GM19395 (cell line): ENCODE measurements around the gene DRC1.

Experiments used
- ATAC-seq: cut with Tn5 transposase; IDR thresholded peaks from one replicate; pipeline ENCODE4 v1.9.1; 2021; ENCODE audit warnings: mild to moderate bottlenecking, moderate library complexity; ENCODE audit not compliant: unreplicated experiment

DRC1 gene

DNA sequence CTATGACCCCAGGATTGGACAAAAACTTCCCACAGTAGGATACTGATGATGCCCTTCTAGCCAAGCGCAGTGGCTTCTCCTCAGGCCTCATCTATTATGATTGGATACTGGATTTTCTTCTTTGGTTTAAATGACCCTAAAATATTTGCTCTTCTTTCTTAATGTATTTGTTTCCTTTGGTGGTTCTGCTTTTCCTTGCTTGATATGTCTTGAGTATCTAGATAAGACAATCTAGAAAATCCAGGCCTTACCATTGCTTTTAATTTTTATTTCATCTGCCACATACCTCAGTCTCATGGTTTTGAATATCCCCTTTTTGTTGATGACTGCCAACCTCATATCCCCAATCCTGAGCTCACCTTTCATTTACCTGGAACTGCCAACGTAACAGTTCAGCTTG is 40.6 kb downstream of the DRC1 start:
- no peak for ATAC-seq

DNA sequence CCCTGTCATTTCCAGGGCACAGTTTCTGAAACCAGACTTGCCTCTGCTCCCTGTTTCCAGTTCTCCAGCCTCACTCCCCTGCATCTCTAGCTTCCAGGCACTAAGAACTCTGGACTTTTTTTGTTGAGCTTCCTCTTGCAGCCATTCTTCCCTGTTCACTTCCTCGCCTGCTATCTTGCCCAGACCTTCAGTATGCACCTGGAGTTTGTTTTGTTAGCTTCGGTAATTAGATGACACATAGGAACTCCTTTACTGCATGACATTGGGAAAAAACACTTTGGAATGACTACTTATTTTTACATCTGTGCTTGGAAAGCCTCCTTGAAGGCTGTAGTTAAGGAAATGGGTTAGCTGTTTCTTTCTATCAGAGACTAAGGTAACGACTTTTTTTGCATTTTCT is 41.0 kb downstream of the DRC1 start:
- no peak for ATAC-seq

DNA sequence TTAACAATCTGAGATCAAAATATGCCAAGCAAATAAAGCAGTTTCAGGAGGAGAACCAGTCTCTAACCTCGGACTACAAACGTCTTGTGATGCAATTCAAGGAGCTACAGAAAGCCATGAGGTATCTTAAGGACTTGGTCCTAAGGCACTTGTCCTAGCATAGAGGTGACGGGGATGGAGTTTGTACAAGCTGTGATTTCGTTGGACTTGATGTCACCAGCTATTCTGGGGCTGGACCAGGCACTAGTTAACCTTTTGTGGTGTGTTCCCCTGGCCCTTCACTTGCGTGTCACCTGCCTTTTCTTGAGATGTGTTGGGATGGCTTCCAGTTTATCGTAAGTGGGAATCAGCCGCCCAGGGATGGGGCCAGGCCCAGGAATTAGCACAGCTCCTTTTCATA is 42.5 kb downstream of the DRC1 start:
- ATAC-seq = no peak

DNA sequence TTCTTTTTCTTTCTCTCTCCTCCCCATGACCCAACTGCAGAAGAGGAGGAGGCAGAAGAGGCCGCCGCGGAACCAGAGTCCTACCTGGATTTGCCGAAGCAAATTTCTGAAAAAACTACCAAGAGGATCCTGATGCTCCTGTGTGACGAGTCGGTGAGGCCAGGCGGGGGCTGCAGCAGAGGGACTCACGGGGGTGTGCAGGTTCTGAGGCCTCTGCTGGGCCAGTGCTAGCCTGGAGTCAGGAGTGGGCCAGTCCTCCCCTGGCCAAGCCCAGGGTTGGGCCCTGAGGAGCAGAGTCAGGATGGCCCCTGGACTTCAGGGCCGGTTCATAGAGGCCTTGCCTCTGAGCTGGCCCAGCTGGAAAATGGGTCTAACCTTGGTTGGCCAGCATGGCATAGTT is 46.9 kb downstream of the DRC1 start:
- ATAC-seq = no peak

DNA sequence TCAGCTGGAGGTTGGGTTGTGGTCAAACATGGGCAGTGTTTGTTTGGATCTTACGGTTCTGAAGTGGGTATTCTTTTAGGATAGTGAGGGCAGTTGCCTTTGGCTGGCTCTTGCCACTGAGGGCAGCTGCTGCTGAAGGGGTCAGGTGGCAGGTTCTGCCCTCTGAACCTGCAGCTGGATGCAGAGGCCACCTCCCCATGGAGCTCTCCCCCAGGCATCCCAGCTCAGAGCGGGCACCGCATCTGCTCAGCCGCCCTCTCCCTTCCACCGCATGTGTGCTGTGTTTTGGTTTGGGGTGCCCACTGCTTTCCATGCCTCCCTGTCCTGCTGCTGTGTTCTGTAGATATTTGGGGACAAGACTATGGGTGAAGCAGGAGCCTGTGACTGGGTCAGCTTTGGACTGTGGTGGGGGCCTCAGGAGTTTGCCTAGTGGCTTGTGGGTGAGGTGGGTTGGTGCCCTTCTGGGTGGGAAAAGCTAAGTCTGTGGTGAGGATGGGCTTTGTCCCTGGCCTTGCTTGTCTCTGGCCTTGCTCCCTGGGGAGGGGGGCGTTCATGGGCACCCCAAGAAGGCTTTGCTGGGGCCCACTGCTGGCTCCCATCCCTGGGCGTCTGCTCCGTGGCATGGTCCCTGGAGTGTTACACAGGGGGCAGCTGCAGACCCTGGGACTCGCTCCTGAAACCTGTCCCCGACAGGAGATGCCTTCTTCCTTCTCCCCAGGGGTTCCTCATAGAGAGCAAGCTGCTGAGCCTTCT is 47.7 kb downstream of the DRC1 start:
- no peak for ATAC-seq

DNA sequence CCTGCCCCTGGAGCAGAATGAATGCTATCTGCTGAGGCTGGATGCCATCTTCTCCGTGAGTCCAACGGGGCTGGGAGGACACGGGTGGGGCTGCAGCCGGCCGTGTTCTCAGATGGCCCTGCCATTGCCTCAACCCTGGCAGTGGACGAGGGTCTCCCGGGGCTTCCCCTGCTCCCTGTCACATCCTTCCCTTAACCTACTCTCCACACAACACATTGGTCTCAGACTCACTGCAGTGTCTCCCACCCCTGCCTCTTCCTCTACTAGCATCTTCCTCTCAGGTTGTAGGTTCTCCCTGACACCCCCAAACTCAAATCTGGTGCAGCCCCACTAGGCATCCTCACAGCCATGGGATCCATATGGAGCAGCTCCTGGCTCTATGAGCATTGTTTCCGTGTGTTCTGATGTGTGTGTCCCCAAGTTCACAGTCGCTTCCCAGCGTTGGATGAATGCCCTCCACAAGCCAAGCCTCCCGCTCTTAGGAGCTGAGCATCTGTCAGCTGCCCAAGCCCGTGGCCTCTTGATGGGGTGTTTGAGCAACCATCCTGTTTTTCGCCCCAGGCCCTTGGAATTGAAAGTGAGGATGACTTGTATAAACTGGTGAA is 48.4 kb downstream of the DRC1 start:
- ATAC-seq = no peak

DNA sequence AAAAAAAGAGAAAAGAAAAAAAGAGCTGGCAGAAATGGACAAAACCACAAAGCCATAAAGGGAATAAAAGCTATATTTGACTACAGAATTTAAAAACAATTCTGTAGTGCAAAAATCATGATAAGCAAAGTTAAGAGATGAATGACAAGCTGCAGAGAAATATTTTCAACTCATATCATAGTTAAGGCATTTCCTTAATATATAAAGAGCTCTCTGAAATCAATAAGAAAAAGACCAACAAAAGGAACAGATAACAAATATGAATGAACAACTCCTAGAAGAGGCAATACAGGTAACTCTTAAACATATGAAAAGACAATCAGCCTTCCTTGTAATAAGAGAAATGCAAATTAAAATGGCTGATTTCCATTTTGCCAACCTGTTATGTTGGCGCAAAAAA is 50.0 kb downstream of the DRC1 start:
- ATAC-seq = no peak

DNA sequence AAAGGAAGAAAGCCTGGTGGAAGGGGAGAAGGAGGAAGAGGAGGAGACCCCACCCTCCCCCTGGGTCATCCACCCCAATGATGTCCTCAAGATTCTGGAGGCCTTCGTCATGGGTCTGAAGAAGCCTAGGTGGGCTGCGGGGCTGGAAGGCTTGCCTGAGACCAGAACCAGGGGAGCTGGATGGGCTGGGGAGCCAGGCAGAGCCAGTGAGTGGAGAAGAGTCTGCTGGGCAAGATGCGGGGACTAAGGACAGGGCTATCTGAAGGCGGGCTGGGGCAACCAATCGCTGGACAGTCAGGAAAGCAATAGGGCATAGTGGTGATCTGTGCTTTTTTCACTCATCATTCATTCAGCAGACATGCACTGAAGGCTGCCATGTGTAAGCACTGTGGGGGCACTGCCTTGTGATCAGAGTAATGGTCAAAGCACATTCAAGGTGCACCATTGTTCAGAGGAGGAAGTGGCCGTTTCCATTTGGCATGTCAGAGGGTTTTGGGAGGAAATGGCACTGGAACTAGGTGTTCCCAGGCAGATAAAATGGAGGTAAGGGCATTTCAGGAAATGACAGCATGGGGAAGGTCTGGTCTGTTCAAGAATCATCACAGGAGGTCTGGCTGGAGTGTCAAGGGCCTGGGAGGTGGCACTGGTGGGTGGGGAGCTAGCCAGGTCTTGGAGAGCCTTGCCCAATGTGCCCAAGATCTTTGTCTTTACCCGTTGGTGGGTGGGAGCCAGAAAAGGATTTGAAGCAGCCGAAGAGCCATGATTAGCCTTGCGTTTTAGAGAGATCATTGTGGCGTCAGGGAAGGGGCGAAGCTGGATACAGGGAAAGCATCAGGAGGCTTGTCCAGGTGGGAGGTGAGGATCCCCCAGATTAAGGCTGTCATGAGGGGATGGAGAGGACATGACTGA is 52.0 kb downstream of the DRC1 start:
- no peak for ATAC-seq

DNA sequence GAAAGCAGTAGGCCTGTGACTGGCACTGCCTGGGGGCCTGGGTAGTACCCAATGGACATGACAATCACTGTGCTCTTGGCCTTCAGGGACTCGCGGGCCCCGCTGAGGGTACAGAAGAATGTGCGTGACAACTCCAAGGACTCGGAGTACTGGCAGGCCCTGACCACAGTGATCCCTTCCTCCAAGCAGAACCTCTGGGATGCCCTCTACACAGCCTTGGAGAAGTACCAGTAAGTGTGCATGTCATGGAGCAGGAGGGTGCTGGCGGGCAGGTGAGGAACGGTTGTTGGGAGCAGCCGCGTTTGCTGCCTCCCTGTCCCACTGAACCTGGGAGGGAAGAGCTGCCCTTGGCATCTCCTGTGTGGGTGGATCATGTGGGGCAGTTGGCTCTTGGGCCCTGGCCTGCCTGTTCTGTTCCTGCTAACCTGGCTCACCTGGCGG is 52.9 kb downstream of the DRC1 start:
- no peak for ATAC-seq

DNA sequence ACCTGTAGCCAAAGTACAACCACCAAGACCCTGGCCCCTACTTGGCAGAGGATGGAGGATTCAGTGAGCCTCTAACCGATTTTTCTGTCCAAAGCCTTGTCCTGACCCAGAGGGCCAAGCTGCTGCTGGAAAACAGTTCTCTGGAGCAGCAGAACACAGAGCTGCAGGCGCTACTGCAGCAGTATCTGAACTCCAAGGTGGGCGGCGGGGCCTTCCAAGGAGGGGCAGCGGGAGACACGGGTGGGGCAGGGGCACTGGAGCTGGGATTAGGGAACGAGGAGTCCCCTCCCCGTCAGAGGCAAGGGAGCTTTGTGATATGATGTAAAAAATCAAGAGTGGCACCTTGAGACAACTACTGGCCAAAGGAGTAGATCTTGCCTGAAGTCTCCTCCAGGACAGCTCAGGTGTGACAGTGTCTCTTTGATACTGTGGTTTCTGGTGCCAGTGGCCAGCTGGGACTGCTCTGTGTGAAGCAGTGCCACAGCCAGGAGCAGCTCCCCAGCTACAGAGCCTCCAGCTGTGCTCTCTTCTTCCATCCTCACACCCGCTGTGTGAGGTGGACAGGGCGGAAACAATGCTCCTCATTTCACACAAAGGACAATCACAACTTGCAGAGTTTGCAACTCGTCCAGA is 53.4 kb downstream of the DRC1 start:
- no peak for ATAC-seq

DNA sequence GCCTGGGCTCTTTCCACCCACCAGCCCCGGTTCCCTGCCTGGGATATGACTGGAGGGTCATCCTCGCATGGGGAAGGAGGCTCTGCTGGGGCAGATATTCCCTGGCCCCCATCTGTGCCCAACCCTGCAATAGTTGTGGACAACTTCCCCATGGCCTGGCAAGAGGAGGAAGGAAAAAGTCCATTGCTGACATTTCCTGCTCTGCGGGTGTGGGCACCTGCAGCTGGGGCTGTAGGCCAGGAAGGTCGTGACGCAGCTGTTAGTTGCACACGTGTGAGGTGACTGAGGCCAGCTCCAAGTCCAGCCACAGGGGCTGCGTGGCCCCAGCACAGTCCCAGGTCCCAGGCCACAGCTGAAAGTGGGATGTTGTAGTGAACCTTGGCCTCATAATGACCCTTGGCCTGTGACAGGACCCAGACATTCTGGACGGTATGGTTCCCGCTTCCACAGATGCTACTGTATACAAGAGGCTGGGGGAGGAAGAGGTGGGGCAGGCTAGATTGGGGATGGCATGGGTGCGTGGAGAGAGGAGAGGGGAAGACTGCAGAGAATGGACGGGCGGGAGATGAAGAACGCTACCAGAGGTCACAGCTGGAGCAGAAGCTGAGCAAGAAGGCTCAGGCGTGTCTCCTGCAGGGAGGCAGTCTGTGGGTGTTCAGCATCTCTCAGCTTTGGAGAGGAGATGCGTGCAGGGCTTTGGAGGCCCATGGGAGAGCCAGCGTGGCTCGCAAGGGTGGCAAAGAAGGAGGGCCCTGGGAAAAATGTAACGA is 54.1 kb downstream of the DRC1 start:
- ATAC-seq = no peak

DNA sequence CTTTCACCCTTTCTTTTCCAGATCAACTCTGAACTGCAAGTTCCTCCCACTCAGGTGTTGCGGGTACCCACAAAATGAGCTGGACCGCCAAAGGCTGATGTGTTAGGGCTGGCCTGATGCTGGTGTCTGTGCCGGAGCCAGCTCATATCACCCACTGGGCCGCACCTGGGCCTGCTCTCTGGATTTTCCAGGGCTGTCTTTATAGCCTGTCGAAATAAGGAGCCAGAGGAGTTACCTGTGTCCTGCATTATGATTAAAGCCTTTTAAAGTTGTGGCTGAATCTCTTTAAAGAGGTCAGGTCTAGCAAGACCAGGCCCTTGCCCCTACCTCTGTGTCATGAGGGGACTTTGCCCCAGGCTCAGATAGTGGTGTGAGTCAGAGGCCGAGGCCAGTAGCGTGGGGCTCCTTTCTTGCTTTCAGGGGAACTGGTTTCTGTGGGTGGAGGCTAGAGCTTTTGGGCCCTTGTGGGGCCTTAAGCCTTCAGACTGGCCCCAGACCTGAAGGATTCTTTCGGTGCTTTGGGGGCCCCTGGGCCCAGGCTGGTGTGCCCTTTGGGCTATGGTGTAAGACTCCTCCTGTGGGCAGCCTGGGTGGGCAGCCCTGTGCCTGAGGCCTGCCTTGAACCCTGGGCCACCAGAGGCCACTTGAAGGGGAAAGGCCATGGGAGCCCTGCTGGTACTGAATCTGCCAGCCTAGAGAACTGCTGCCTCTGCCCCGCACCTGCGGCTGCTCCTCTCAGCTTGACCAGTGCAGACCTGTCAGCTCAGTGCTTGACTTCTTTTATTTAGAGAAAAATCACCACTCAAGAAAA is 54.9 kb downstream of the DRC1 start:
- ATAC-seq = no peak

DNA sequence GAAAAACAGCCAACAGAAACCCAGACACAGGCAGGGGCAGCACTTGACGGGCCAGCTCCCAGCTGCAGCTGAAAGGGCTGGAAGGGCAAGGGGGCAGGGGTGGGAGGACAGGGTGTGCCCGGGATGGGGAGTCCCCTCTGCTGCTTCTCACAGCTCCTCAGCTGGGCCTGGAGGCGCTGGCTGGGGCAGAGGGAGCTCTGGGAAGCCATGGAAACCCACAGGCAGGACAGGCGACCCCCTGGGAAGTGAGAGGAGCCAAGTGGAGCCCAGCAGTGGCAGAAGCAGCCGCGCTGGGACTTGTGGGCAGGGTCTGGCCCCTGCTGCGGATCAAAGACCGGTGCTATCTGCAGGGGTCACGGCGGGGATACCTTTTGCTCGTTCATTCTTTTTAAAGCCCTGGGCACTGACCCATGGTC is 55.5 kb downstream of the DRC1 start:
- ATAC-seq = no peak

DNA sequence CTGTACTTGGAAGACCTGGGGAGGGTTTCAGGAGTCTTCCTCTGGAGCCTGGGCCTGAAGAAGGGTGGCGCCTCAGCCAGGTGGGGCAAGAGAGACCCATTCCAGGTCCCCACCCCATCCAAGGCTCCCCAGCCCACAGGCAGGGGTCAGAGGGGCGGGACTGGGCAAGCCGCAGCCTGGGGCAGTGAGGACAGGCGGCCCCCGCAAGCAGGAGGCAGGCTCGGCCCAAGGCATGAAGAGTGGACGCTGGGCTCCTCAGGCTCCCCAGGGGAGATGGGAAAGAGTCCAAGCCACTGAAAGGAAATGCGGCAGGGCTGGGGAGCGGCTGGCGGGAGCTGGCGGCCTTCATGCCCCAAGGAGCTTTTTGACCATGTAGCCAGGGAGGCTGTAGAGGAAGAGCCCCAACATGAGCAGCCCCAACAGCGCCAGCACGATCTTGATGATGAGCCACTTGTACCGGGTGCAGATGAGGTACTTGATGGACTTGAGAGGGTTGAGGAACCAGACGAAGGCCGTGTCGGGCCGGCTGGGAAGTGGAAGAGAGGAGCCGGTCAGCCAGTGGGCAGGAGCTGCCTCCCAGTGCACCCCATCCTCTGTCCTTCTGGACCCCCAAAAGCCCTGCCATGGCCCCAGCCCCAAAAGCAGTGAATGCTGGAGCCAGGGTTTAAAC is 56.1 kb downstream of the DRC1 start:
- no peak for ATAC-seq

DNA sequence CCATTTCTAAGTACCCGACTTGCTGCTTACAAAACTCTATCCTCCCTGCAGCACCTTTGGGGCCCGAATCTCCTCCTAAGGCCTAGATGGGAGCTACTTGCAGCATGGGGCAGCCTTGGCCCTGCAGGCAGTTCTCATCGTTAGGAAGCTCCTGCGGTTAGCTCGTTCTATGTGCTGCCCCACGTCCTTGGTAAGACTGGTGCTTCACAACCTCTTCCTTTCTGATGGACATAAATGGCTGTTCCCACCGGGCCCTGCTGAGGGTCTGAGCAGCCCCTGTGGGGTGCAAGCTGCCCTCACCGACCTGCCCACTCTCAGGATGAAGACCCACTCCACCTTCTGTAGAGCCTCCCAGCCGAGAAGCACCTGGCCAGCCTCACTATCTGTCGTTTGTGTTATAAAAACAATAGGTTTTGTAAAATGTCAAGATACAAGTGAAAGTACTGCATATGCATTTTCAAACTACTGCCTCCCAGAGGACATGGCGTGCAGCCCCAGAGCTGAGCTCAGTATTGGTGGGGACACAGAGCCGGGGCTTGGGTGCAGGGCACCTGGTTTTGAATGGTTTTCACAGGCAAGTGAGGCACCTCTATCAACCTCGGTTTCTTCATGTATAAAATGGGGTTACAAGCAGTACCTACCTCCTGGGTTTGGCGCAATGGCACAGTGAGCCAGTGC is 56.8 kb downstream of the DRC1 start:
- no peak for ATAC-seq

DNA sequence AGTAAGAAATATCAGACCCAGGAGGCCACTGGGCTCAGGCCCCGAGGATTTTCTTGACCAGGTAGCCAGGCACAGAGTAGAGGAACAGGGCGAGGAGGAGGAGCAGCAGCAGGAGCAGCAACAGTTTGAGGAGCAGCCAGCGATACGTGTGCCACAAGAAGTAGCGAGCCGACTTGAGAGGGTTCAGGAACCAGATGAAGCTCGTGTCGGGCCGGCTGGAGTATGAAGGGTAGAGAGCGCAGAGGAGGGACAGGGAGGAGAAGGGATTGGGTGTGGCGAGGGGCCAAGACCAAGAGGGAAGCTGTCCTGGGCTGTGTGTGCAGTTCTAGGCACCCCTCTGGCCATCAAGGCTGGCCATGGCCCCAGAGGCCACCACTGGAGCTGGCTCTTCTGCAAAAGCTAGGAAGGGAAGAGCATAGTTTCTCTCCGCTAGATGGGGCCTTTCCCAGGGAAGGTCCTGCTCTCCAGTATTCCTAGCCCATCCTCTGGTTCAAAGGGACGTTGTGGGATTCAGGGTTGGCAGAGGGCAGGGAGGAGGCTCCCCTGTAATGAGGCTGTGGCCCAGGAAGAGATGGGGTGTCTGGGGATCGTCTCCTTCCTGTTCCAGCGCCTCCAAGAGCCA is 58.4 kb downstream of the DRC1 start:
- no peak for ATAC-seq

DNA sequence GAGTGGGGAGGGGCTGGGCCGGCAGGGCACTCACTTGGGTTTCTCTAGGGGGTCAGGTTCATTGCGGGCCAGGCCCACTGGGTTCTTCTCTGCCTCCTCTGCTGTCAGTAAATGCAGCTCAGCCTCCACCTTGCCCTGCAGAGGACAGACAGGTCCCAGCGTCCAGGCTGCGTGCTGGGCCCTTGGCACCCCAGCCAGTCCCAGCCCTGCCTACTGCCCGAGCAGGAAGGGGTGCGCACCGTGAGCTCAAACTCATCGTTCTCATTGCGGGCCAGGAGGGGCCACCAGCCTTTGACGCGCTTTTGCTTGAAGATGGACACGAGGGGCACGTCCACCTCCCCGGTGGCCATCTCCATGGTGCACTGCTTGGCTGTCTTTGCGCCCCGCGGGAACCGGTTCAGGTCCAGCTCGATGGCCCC is 58.9 kb downstream of the DRC1 start:
- ATAC-seq = no peak

DNA sequence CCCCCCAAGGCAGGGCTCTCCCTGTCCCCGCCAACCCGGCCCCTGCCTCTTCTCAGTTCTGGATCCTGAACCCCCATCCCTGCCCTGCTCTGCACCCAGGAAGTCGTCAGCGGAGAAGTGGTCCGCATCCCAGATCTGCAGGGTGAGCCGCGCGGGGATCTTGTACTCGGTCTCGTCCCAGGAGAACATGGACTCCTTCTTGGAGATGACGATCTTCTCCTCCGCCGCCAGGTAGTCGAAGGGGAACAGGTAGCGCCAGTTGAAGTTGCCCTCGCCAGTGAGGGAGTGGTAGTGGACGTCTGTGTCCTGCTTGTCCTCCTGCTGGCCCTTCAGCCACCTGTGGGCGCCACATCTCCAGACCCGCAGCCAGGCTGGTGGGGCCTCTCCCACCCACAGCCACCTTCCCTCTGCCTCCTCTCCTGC is 59.9 kb downstream of the DRC1 start:
- no peak for ATAC-seq
